Mucosa of descending colon (tissue), 3 donors: ENCODE measurements around the gene UCN3. TPM values are rescaled to one million over a fixed set of nuclear protein-coding genes. Genes with fewer than 3 reads are reported as not detected.

Experiments
- ATAC-seq: fragments of 200-7000 bp; cut with Tn5 transposase; one replicate; pipeline ENCODE4 v1.9.1; 2020; ENCODE audit warnings: mild to moderate bottlenecking, moderate library complexity
- DNase-seq, 3 donors: peaks; one replicate each; pipeline ENCODE4 v3.0.0-alpha.2; 2020
- H3K36me3 ChIP-seq: fragments of 200-600 bp; one replicate; pipeline ENCODE4 v1.8.0; 2021; ENCODE audit warnings: low read depth, mild to moderate bottlenecking
- H3K4me1 ChIP-seq: fragments of 200-600 bp; one replicate; pipeline ENCODE4 v1.8.0; 2021; ENCODE audit warnings: low read depth, mild to moderate bottlenecking
- H3K4me3 ChIP-seq: fragments of 200-600 bp; one replicate; pipeline ENCODE4 v1.8.0; 2021; ENCODE audit warnings: mild to moderate bottlenecking
- H3K9me3 ChIP-seq: fragments of 200-600 bp; one replicate; pipeline ENCODE4 v1.8.0; 2021; ENCODE audit warnings: mild to moderate bottlenecking
- CTCF ChIP-seq: fragments of 200-600 bp; IDR thresholded peaks from one replicate; pipeline ENCODE4 v1.8.0; 2022; ENCODE audit warnings: antibody characterized with exemption, mild to moderate bottlenecking
- intact Hi-C, 2 donors: fragments of 100-400 bp; cut with DNase I in 1 of 2; cut with micrococcal nuclease in 1 of 2; formaldehyde crosslinking; loops; one replicate each; pipeline versions ENCODE4 v1.11.0 to v1.11.1; 2022; cut with DNase I, micrococcal nuclease
- total RNA-seq, 3 donors: library from RNA; stranded (reverse); fragmentation: NEBNext Ultra II Directional in 2 of 3; extraction: Animal tissue kit (Norgen Biotek cat#: 25700) in 2 of 3; gene quantifications; one replicate each; pipeline versions ENCODE4 v1.2.1 to v1.2.4, GENCODE V29; 2021 to 2023
- donor health status: DM: no; HTN: no; CAD: no; lungs with moderate emphysema.
- donor health status: DM: no; HTN: no; CAD: no.
- donor health status: DM: no; HTN: yes; CAD: no.

Gene UCN3
- total RNA-seq, 3 donors from 2014 or later, result 1.4 to 5.9 (median 4.8) TPM

GRCh38 chr10:5343979-5344378 lies 20.8 kb upstream of the UCN3 start:
- TF ChIP-seq CTCF, result no peak
- no peaks in the 10 kb centered on the region for H3K4me1 ChIP-seq
- intact Hi-C loops, result no loop called here
- H3K9me3 ChIP-seq, result no peaks in the 10 kb centered on the region
- H3K4me3 ChIP-seq, result no peak overlapping the region
- no peaks in the 10 kb centered on the region for H3K36me3 ChIP-seq
- no peak for DNase-seq
- no peak for ATAC-seq

GRCh38 chr10:5344746-5345145 lies 20.0 kb upstream of the UCN3 start:
- no peak for DNase-seq
- Histone ChIP-seq H3K9me3 (no peaks in the 10 kb centered on the region), H3K36me3 (no peaks in the 10 kb centered on the region), H3K4me3 (no peak overlapping the region), H3K4me1 (no peaks in the 10 kb centered on the region)
- ATAC-seq, result no peak
- TF ChIP-seq CTCF, result no peak
- intact Hi-C loops, result no loop called here

GRCh38 chr10:5346881-5347280 lies 17.9 kb upstream of the UCN3 start:
- intact Hi-C loops, result no loop called here
- no peaks in the 10 kb centered on the region for H3K36me3 ChIP-seq
- H3K4me3 ChIP-seq, result no peak overlapping the region
- TF ChIP-seq CTCF, result no peak
- no peaks in the 10 kb centered on the region for H3K9me3 ChIP-seq
- no peak for DNase-seq
- no peaks in the 10 kb centered on the region for H3K4me1 ChIP-seq
- no peak for ATAC-seq

GRCh38 chr10:5349362-5349761 lies 15.4 kb upstream of the UCN3 start:
- DNase-seq (no peak), ATAC-seq (no peak)
- intact Hi-C loops, result no loop called here
- Histone ChIP-seq H3K36me3 (no peaks in the 10 kb centered on the region), H3K9me3 (no peaks in the 10 kb centered on the region), H3K4me1 (no peaks in the 10 kb centered on the region), H3K4me3 (no peak overlapping the region)
- no peak for TF ChIP-seq CTCF

GRCh38 chr10:5354068-5354467 lies 10.7 kb upstream of the UCN3 start:
- ATAC-seq, result no peak
- Histone ChIP-seq H3K9me3 (no peaks in the 10 kb centered on the region), H3K4me1 (no peaks in the 10 kb centered on the region), H3K36me3 (no peaks in the 10 kb centered on the region), H3K4me3 (no peak overlapping the region)
- intact Hi-C loops, result no loop called here
- no peak for DNase-seq
- no peak for TF ChIP-seq CTCF

GRCh38 chr10:5355594-5356301 lies 9.0 kb upstream of the UCN3 start:
- H3K4me3 ChIP-seq, result no peak overlapping the region
- intact Hi-C loops, result no loop called here
- H3K36me3 ChIP-seq, result no peaks in the 10 kb centered on the region
- no peak for DNase-seq
- no peaks in the 10 kb centered on the region for H3K9me3 ChIP-seq
- TF ChIP-seq CTCF, result no peak
- ATAC-seq, result no peak
- H3K4me1 ChIP-seq, result peaks cover 6% of the 10 kb centered on the region
